Mesenteric fat pad (tissue), 1 donor: ENCODE results near the gene NFAT5. TPM values are rescaled to one million over a fixed set of nuclear protein-coding genes. Genes with fewer than 3 reads are reported as not detected.
"Not testable (repeated sequence)": the region's sequence is repeated elsewhere in the genome, so short reads cannot be mapped to it uniquely, and the experiment has no call there.

Experiments used
- DNase-seq: peaks from one replicate; pipeline ENCODE4 v3.0.0-alpha.2; 2020; ENCODE audit warnings: low spot score
- total RNA-seq: library from RNA; stranded (reverse); fragmentation: NEBNext Ultra II Directional; extraction: Animal tissue kit (Norgen Biotek cat#: 25700); gene quantifications from one replicate; pipeline ENCODE4 v1.2.1, GENCODE V29; 2021
- donor health status: DM: yes; HTN: yes; CAD: no.

NFAT5 gene
- total RNA-seq, 1 donor from 2014 or later, result 48.3 TPM

GRCh38 chr16:69546663-69547062 lies 19.1 kb upstream of the NFAT5 start:
- DNase-seq, result not testable (repeated sequence)

- no peak for DNase-seq
Observed at GRCh38 chr16:69553332-69553731, 12.4 kb upstream of the NFAT5 start.

GRCh38 chr16:69554495-69554894 lies 11.3 kb upstream of the NFAT5 start:
- DNase-seq, result no peak

- DNase-seq, result no peak
Observed at GRCh38 chr16:69555437-69555836, 10.3 kb upstream of the NFAT5 start.

- no peak for DNase-seq
Observed at GRCh38 chr16:69555867-69556266, 9.9 kb upstream of the NFAT5 start.

- no peak for DNase-seq
Observed at GRCh38 chr16:69559164-69559563, 6.6 kb upstream of the NFAT5 start.

- not testable (repeated sequence) for DNase-seq
Observed at GRCh38 chr16:69561367-69561766, 4.4 kb upstream of the NFAT5 start.

- no peak for DNase-seq
Observed at GRCh38 chr16:69561901-69562300, 3.9 kb upstream of the NFAT5 start.

- DNase-seq, result no peak
Observed at GRCh38 chr16:69562813-69563212, 3.0 kb upstream of the NFAT5 start.

- no peak for DNase-seq
Observed at GRCh38 chr16:69563605-69564580, 1.9 kb upstream of the NFAT5 start.

- no peak for DNase-seq
Observed at GRCh38 chr16:69564845-69565670, 708 bp upstream of the NFAT5 start.

- no peak for DNase-seq
Observed at GRCh38 chr16:69566240-69566980, 644 bp downstream of the NFAT5 start.

GRCh38 chr16:69566981-69567680 lies 1.4 kb downstream of the NFAT5 start:
- no peak for DNase-seq

- no peak for DNase-seq
Observed at GRCh38 chr16:69568676-69569075, 2.9 kb downstream of the NFAT5 start.

- not testable (repeated sequence) for DNase-seq
Observed at GRCh38 chr16:69578771-69579170, 13.0 kb downstream of the NFAT5 start.

GRCh38 chr16:69579783-69580481 lies 14.2 kb downstream of the NFAT5 start:
- DNase-seq, result no peak

GRCh38 chr16:69581297-69581696 lies 15.5 kb downstream of the NFAT5 start:
- DNase-seq, result no peak

GRCh38 chr16:69584493-69584892 lies 18.7 kb downstream of the NFAT5 start:
- not testable (repeated sequence) for DNase-seq

- DNase-seq, result no peak
Observed at GRCh38 chr16:69589434-69590269, 23.9 kb downstream of the NFAT5 start.
